ENCODE results near the gene KRT36.

DNA sequence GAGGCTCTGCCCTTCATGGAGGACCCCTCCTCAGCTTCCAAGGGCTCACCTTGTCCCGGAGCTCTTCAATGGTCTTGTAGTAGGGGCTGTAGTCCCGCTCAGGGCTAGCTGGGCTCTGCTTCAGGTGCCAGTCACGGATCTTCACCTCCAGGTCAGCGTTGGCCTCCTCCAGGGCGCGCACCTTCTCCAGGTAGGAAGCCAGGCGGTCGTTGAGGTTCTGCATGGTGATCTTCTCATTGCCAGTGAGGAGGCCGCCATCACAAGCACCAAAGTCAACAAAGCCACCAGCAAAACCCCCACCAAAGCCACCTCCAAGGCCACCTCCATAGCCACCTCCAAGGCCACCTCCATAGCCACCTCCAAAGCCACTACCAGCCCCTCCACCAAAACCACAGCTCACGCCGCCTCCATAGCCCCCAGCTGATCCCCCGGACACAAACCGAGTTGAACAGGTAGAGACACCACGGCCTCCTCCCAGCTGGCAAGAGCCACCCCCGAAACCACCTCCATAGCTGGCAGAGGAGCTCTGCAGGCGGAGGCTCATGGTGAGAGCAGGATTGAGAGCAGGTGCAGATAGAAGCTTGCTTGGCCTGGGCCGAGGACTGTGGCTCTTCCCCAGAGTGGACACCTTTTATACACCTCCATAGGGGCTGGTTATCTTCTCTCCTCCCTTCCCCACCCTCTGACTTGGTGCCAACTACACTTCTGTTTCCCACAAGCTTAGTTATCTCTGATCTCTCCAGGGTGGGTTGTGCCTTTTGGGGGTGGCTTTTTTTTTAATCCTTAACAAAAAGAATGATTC is 15.5 kb upstream of the KRT36 start, which contains the start of gene KRT13:
- TF ChIP-seq, protein P1, sequence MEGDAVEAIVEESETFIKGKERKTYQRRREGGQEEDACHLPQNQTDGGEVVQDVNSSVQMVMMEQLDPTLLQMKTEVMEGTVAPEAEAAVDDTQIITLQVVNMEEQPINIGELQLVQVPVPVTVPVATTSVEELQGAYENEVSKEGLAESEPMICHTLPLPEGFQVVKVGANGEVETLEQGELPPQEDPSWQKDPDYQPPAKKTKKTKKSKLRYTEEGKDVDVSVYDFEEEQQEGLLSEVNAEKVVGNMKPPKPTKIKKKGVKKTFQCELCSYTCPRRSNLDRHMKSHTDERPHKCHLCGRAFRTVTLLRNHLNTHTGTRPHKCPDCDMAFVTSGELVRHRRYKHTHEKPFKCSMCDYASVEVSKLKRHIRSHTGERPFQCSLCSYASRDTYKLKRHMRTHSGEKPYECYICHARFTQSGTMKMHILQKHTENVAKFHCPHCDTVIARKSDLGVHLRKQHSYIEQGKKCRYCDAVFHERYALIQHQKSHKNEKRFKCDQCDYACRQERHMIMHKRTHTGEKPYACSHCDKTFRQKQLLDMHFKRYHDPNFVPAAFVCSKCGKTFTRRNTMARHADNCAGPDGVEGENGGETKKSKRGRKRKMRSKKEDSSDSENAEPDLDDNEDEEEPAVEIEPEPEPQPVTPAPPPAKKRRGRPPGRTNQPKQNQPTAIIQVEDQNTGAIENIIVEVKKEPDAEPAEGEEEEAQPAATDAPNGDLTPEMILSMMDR (IDR thresholded peaks at IDR 0.05): no peak
- no peak for TF ChIP-seq POLR2A (IDR thresholded peaks at IDR 0.05)

All from uterus (tissue), 2 donors.